ENCODE results near the gene HM13. TPM values are rescaled to one million over a fixed set of nuclear protein-coding genes. Genes with fewer than 3 reads are reported as not detected.
A peak's percentile ranks its signal among the peaks of the same experiment; 100 is the strongest.

The HM13 gene
- total and polyA plus RNA-seq, 2 of the 13 experiments (the other 11 are each of a cell fraction or from before 2014, with no cell fraction given): 118 to 243 TPM

DNA sequence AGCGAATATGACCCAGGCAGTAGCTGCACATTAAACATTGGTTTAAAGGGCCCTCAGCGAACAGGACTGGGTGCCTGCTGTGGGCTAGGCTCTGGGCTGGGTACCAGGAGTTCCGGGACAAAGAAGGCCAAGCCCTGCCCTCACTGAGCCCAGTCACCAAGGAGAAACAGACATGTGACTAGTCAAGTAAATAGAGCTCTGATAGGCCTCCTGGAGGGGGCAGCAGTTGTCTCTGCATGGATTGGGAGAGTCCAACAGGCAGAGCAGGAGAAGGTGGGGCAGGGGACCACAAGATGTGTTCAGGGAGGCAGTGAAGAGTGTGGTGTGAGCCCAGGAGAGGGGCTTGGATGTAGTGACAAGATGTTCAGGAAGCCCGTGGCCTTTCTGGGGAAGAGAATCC lies 3.1 kb downstream of the HM13 start (continued):
- TF ChIP-seq, protein P1, sequence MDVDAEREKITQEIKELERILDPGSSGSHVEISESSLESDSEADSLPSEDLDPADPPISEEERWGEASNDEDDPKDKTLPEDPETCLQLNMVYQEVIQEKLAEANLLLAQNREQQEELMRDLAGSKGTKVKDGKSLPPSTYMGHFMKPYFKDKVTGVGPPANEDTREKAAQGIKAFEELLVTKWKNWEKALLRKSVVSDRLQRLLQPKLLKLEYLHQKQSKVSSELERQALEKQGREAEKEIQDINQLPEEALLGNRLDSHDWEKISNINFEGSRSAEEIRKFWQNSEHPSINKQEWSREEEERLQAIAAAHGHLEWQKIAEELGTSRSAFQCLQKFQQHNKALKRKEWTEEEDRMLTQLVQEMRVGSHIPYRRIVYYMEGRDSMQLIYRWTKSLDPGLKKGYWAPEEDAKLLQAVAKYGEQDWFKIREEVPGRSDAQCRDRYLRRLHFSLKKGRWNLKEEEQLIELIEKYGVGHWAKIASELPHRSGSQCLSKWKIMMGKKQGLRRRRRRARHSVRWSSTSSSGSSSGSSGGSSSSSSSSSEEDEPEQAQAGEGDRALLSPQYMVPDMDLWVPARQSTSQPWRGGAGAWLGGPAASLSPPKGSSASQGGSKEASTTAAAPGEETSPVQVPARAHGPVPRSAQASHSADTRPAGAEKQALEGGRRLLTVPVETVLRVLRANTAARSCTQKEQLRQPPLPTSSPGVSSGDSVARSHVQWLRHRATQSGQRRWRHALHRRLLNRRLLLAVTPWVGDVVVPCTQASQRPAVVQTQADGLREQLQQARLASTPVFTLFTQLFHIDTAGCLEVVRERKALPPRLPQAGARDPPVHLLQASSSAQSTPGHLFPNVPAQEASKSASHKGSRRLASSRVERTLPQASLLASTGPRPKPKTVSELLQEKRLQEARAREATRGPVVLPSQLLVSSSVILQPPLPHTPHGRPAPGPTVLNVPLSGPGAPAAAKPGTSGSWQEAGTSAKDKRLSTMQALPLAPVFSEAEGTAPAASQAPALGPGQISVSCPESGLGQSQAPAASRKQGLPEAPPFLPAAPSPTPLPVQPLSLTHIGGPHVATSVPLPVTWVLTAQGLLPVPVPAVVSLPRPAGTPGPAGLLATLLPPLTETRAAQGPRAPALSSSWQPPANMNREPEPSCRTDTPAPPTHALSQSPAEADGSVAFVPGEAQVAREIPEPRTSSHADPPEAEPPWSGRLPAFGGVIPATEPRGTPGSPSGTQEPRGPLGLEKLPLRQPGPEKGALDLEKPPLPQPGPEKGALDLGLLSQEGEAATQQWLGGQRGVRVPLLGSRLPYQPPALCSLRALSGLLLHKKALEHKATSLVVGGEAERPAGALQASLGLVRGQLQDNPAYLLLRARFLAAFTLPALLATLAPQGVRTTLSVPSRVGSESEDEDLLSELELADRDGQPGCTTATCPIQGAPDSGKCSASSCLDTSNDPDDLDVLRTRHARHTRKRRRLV (CRISPR knock-in tag; IDR thresholded peaks at IDR 0.05): no peak
- TF ChIP-seq ZNF567 (CRISPR knock-in tag; IDR thresholded peaks at IDR 0.05; ENCODE audit: borderline replicate concordance) (no peak), ATRX (CRISPR knock-in tag; IDR thresholded peaks at IDR 0.05; ENCODE audit: borderline replicate concordance) (no peak), POGZ (CRISPR knock-in tag; IDR thresholded peaks at IDR 0.05) (no peak), HOXA7 (CRISPR knock-in tag; IDR thresholded peaks at IDR 0.05) (no peak), RBM39 (IDR thresholded peaks at IDR 0.05; ENCODE audit: low read depth, low read length, poor library complexity, severe bottlenecking) (no peak), ZNF572 (CRISPR knock-in tag; IDR thresholded peaks at IDR 0.05) (no peak), SIX4 (CRISPR knock-in tag; IDR thresholded peaks at IDR 0.05) (no peak), U2AF1 (optimal IDR thresholded peaks at IDR 0.05; ENCODE audit: low read depth, low read length) (no peak), HNRNPK (IDR thresholded peaks at IDR 0.05; ENCODE audit: low read depth, low read length, poor library complexity, severe bottlenecking) (no peak), ZNF512 (CRISPR knock-in tag; IDR thresholded peaks at IDR 0.05) (no peak), ZNF773 (CRISPR knock-in tag; IDR thresholded peaks at IDR 0.05; ENCODE audit: borderline replicate concordance) (no peak), TFE3 (CRISPR knock-in tag; IDR thresholded peaks at IDR 0.05) (peak; percentile 97), ARNT2 (CRISPR knock-in tag; IDR thresholded peaks at IDR 0.05; ENCODE audit: low read depth) (no peak)
- TF ChIP-seq, protein P2, sequence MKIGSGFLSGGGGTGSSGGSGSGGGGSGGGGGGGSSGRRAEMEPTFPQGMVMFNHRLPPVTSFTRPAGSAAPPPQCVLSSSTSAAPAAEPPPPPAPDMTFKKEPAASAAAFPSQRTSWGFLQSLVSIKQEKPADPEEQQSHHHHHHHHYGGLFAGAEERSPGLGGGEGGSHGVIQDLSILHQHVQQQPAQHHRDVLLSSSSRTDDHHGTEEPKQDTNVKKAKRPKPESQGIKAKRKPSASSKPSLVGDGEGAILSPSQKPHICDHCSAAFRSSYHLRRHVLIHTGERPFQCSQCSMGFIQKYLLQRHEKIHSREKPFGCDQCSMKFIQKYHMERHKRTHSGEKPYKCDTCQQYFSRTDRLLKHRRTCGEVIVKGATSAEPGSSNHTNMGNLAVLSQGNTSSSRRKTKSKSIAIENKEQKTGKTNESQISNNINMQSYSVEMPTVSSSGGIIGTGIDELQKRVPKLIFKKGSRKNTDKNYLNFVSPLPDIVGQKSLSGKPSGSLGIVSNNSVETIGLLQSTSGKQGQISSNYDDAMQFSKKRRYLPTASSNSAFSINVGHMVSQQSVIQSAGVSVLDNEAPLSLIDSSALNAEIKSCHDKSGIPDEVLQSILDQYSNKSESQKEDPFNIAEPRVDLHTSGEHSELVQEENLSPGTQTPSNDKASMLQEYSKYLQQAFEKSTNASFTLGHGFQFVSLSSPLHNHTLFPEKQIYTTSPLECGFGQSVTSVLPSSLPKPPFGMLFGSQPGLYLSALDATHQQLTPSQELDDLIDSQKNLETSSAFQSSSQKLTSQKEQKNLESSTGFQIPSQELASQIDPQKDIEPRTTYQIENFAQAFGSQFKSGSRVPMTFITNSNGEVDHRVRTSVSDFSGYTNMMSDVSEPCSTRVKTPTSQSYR (CRISPR knock-in tag; IDR thresholded peaks at IDR 0.05; ENCODE audit: borderline replicate concordance): no peak
- TF ChIP-seq, protein P3, sequence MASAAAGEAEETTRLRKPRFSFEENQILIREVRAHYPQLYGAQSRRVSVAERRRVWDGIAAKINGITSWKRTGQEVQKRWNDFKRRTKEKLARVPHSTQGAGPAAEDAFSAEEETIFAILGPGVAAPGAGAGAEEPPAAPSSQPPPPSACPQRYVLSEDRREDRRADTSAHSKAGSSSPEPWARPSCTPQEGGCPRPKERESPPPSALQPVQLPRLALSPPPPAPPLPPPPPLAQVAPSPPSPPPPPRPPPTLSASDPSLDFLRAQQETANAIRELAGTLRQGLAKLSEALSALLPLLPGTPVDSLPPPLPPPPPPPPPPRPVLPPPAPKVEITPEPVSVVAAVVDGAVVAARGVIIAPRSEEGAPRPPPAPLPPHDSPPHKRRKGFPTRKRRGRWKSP (CRISPR knock-in tag; IDR thresholded peaks at IDR 0.05): no peak

Data from HepG2 (cell line).